Testis (tissue), 2 donors: Measurements from ENCODE around the gene COL4A4.

Source experiments
- POLR2A ChIP-seq: fragments of 450-650 bp; IDR thresholded peaks from one replicate; pipeline ENCODE4 v1.6.1; 2017; ENCODE audit warnings: antibody characterized with exemption, mild to moderate bottlenecking, moderate library complexity
- TF ChIP-seq, protein P1 (sequence below), 3 experiments: fragments of 450-650 bp in 2 of 3; fragments of 200-600 bp in 1 of 3; sonication (generic) in 1 of 3; IDR thresholded peaks; one replicate each; pipeline ENCODE4 v1.5.1; 2016 to 2019; ENCODE audit warnings: antibody characterized with exemption in 3 of 3, mild to moderate bottlenecking in 2 of 3, moderate library complexity in 1 of 3

DNA sequence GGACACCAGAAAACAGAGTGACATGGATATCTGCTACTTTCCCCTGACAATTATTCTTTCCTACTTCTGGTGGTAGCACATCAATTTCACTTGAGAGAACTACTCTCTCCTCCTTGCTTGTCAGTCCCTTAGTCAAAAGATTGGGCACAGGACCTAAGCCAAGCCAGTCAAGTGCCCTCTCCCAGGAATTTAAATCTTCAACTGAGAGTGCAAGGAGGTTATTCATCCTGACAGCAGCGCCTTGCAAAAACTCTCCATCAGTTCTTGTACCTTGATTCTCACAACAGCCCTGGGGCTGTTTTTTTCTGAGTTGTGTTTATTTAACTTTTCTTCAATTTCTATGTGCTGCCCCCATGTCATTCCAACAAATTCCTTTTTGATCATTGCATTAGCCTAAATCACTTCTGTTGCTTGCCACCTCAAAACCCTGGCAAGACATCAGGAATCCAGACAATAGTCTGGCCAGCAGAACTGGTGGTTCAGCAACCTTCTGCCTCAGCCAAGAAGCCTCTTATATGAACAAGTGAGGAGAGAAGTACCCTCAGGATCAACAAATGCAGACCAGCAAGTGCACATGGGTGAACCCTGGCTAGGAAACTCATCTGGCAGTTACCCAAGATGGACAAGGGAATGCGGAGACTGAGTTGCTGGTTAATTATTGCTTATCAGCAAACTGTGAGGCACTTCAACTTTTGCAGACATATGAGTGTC lies 19.8 kb upstream of the COL4A4 start:
- no peak for TF ChIP-seq POLR2A
- TF ChIP-seq, protein P1, sequence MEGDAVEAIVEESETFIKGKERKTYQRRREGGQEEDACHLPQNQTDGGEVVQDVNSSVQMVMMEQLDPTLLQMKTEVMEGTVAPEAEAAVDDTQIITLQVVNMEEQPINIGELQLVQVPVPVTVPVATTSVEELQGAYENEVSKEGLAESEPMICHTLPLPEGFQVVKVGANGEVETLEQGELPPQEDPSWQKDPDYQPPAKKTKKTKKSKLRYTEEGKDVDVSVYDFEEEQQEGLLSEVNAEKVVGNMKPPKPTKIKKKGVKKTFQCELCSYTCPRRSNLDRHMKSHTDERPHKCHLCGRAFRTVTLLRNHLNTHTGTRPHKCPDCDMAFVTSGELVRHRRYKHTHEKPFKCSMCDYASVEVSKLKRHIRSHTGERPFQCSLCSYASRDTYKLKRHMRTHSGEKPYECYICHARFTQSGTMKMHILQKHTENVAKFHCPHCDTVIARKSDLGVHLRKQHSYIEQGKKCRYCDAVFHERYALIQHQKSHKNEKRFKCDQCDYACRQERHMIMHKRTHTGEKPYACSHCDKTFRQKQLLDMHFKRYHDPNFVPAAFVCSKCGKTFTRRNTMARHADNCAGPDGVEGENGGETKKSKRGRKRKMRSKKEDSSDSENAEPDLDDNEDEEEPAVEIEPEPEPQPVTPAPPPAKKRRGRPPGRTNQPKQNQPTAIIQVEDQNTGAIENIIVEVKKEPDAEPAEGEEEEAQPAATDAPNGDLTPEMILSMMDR (IDR thresholded peaks at IDR 0.05) = no peak
